Stimulated activated CD8-positive, alpha-beta memory T cell treated with anti-CD3 and anti-CD28 coated beads, Interleukin-7, amount 100 ng/mL, for 24 hours (primary cell): Measurements from ENCODE around the gene CAPN13.

Experiments used
- DNase-seq: peaks from one replicate; pipeline ENCODE4 v3.0.0-alpha.2; 2020; ENCODE audit warnings: low read depth

The CAPN13 gene

GRCh38 chr2:30730736-30731647 is 76.3 kb downstream of the CAPN13 start:
- DNase-seq: no peak

- DNase-seq: no peak
Measured at GRCh38 chr2:30729031-30729430, 78.2 kb downstream of the CAPN13 start.

GRCh38 chr2:30722936-30723725 is 84.1 kb downstream of the CAPN13 start:
- DNase-seq: no peak

GRCh38 chr2:30721668-30722647 is 85.3 kb downstream of the CAPN13 start:
- DNase-seq: no peak

GRCh38 chr2:30721241-30721640 is 86.0 kb downstream of the CAPN13 start:
- no peak for DNase-seq

GRCh38 chr2:30717081-30717650 is 90.1 kb downstream of the CAPN13 start:
- DNase-seq: no peak

GRCh38 chr2:30716123-30716900 is 90.9 kb downstream of the CAPN13 start:
- DNase-seq: no peak

GRCh38 chr2:30714811-30715709 is 92.2 kb downstream of the CAPN13 start:
- DNase-seq: no peak

GRCh38 chr2:30713698-30714097 is 93.5 kb downstream of the CAPN13 start:
- DNase-seq: no peak

- peak; percentile 65 for DNase-seq
Measured at GRCh38 chr2:30711646-30712085, 95.6 kb downstream of the CAPN13 start.

- no peak for DNase-seq
Measured at GRCh38 chr2:30710461-30710860, 96.8 kb downstream of the CAPN13 start.

GRCh38 chr2:30710016-30710415 is 97.2 kb downstream of the CAPN13 start:
- no peak for DNase-seq

- DNase-seq: no peak
Measured at GRCh38 chr2:30709516-30709915, 97.7 kb downstream of the CAPN13 start.

GRCh38 chr2:30708491-30709290 is 98.6 kb downstream of the CAPN13 start:
- no peak for DNase-seq

- DNase-seq: no peak
Measured at GRCh38 chr2:30707304-30707903, 99.8 kb downstream of the CAPN13 start.

- DNase-seq: peak; percentile 54
Measured at GRCh38 chr2:30706534-30707303, 100.5 kb downstream of the CAPN13 start.

- DNase-seq: no peak
Measured at GRCh38 chr2:30705711-30706533, 101.3 kb downstream of the CAPN13 start.
